PFSK-1 (cell line): Measurements from ENCODE around the gene HNRNPM.

Experiments used
- REST ChIP-seq, 2 experiments: IDR thresholded peaks; 2 replicates each; pipeline versions ENCODE4 v1.6.1 to v1.8.0; 2011 to 2012; ENCODE audit warnings: low read depth in 2 of 2, low read length in 2 of 2, control low read depth in 1 of 2, inconsistent platforms in 1 of 2, mild to moderate bottlenecking in 1 of 2, moderate library complexity in 1 of 2; ENCODE audit not compliant: insufficient read depth in 1 of 2
- TAF1 ChIP-seq: IDR thresholded peaks from 2 replicates; pipeline ENCODE4 v1.6.1; 2012; ENCODE audit warnings: low read length, control low read depth, borderline replicate concordance; ENCODE audit not compliant: insufficient read depth

GRCh38 chr19:8461891-8462290 is 17.1 kb downstream of the HNRNPM start:
- no peak for TF ChIP-seq TAF1
- TF ChIP-seq REST (IDR thresholded peaks at IDR 0.05; ENCODE audit: insufficient read depth in 1 of 2, low read depth in 2 of 2, low read length in 2 of 2) = no peak
